Fibroblast of lung (primary cell): ENCODE measurements around the gene PTPN23.

Source experiments
- EZH2 ChIP-seq: IDR thresholded peaks from 2 replicates; pipeline ENCODE4 v1.5.1; 2012; ENCODE audit warnings: low read length, control low read depth, mild to moderate bottlenecking; ENCODE audit errors: missing control alignments
- TF ChIP-seq, protein P1 (sequence below), 2 donors: IDR thresholded peaks in 1 of 2; conservative IDR thresholded peaks in 1 of 2; 1 replicate in 1 of 2; 2 replicates in 1 of 2; pipeline ENCODE4 v1.5.1; 2011 to 2012; ENCODE audit warnings: low read length in 2 of 2, control low read depth in 1 of 2, inconsistent platforms in 1 of 2, low read depth in 1 of 2, mild to moderate bottlenecking in 1 of 2

DNA sequence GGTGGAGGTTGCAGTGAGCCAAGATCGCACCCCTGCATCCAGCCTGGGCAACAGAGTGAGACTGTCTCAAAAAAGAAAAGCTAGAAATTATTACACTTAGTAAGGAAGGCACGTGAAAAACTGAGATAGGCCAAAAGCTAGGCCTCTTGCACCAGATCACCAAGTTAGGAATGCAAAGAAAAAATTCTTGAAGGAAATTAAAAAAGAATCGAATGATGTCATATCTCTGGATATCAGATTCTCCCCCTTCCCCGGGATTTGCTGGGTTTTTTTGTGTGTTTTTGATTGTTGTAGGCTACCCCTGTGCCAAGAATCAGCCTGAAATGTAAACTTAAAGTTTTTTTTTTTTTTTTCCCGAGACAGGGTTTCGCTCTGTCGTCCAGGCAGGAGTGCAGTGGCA is 17.4 kb downstream of the PTPN23 start:
- TF ChIP-seq, protein P1, sequence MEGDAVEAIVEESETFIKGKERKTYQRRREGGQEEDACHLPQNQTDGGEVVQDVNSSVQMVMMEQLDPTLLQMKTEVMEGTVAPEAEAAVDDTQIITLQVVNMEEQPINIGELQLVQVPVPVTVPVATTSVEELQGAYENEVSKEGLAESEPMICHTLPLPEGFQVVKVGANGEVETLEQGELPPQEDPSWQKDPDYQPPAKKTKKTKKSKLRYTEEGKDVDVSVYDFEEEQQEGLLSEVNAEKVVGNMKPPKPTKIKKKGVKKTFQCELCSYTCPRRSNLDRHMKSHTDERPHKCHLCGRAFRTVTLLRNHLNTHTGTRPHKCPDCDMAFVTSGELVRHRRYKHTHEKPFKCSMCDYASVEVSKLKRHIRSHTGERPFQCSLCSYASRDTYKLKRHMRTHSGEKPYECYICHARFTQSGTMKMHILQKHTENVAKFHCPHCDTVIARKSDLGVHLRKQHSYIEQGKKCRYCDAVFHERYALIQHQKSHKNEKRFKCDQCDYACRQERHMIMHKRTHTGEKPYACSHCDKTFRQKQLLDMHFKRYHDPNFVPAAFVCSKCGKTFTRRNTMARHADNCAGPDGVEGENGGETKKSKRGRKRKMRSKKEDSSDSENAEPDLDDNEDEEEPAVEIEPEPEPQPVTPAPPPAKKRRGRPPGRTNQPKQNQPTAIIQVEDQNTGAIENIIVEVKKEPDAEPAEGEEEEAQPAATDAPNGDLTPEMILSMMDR (conservative IDR thresholded peaks at IDR 0.05 in 1 of 2, IDR thresholded peaks at IDR 0.05 in 1 of 2; ENCODE audit: low read depth in 1 of 2, low read length in 2 of 2), result no peak
- no peak for TF ChIP-seq EZH2
